Measurements from ENCODE around the gene UBE4A. TPM values are rescaled to one million over a fixed set of nuclear protein-coding genes. Genes with fewer than 3 reads are reported as not detected.

Gene UBE4A
- total and polyA plus RNA-seq, 2 experiments from 2014 or later, result 11.8 to 42.2 TPM

DNA sequence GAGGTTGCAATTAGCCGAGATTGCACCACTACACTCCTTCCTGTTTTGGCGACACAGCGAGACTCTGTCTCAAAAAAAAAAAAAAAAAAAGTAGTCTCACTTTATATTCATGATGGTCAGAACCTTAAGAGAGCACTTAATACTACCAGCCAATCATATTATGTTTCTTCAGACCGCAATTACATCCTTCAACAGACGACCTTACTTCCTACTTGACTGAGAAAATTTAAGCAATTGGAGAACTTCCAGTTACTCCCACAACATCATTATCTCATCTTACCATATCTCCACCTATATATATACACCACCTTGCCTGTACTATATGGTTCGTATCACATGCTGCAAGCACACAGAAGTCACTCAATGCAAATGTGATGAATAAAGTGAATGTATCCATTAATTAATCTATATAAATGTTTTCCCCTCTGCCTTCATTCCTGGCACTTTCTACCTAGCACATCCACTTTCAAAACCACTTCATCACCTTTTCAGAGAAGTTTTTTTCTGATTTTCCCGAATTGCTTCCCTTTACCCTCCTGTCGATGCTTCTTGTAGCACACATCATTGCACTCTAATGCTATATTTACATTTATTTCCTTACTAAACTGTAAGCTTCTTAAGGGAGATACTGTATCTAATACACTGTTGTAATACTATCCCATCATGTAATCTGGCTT lies 55.8 kb downstream of the UBE4A start:
- no peak overlapping the region for H3K4me3 Mint-ChIP-seq
- Histone ChIP-seq H3K27me3 (ENCODE audit: insufficient read depth) (no peaks in the 10 kb centered on the region), H3K9me2 (ENCODE audit: insufficient read depth) (no peaks in the 10 kb centered on the region), H3K4me2 (peak overlapping the region; percentile 59), H4K20me1 (replicated peaks; ENCODE audit: insufficient read depth) (no peaks in the 10 kb centered on the region; the same call in 1 of the 2 replicates), H3K27ac (ENCODE audit: low read depth) (peak overlapping the region; percentile 88), H3K79me2 (replicated peaks; ENCODE audit: insufficient read depth) (no peaks in the 10 kb centered on the region), H3K4me3 (0 out of 2 replicates have a peak overlapping the region, but pooled peaks have one; percentile 8), H2AFZ (no peak overlapping the region), H3K4me1 (ENCODE audit: insufficient read depth) (peaks cover 12% of the 10 kb centered on the region), H3F3A (replicated peaks; ENCODE audit: low read depth) (peaks cover 5% of the 10 kb centered on the region; the same call in 1 of the 2 replicates), H3K36me3 (ENCODE audit: insufficient read depth) (no peaks in the 10 kb centered on the region)
- no peak overlapping the region for H3K27ac Mint-ChIP-seq
- 0 out of 3 replicates have a peak, but pooled peaks cover 4% of the 10 kb centered on the region for H3K36me3 Mint-ChIP-seq (ENCODE audit: low read depth)
- peaks cover 2% of the 10 kb centered on the region for H3K27me3 Mint-ChIP-seq (ENCODE audit: insufficient read depth, low read depth, poor library complexity)
- ATAC-seq, result no peak
- no peaks in the 10 kb centered on the region for H3K9me3 Mint-ChIP-seq
- TF ChIP-seq STAT1 (IDR thresholded peaks at IDR 0.05; ENCODE audit: unreplicated experiment) (no peak), NANOG (IDR thresholded peaks at IDR 0.05; ENCODE audit: borderline replicate concordance) (no peak), ZNF114 (CRISPR knock-in tag; IDR thresholded peaks at IDR 0.05) (no peak)
- TF ChIP-seq, protein P1, sequence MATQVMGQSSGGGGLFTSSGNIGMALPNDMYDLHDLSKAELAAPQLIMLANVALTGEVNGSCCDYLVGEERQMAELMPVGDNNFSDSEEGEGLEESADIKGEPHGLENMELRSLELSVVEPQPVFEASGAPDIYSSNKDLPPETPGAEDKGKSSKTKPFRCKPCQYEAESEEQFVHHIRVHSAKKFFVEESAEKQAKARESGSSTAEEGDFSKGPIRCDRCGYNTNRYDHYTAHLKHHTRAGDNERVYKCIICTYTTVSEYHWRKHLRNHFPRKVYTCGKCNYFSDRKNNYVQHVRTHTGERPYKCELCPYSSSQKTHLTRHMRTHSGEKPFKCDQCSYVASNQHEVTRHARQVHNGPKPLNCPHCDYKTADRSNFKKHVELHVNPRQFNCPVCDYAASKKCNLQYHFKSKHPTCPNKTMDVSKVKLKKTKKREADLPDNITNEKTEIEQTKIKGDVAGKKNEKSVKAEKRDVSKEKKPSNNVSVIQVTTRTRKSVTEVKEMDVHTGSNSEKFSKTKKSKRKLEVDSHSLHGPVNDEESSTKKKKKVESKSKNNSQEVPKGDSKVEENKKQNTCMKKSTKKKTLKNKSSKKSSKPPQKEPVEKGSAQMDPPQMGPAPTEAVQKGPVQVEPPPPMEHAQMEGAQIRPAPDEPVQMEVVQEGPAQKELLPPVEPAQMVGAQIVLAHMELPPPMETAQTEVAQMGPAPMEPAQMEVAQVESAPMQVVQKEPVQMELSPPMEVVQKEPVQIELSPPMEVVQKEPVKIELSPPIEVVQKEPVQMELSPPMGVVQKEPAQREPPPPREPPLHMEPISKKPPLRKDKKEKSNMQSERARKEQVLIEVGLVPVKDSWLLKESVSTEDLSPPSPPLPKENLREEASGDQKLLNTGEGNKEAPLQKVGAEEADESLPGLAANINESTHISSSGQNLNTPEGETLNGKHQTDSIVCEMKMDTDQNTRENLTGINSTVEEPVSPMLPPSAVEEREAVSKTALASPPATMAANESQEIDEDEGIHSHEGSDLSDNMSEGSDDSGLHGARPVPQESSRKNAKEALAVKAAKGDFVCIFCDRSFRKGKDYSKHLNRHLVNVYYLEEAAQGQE (IDR thresholded peaks at IDR 0.05; ENCODE audit: unreplicated experiment), result no peak
- no peak for DNase-seq (ENCODE audit: low spot score)
- peaks cover 10% of the 10 kb centered on the region for H3K4me1 Mint-ChIP-seq

DNA sequence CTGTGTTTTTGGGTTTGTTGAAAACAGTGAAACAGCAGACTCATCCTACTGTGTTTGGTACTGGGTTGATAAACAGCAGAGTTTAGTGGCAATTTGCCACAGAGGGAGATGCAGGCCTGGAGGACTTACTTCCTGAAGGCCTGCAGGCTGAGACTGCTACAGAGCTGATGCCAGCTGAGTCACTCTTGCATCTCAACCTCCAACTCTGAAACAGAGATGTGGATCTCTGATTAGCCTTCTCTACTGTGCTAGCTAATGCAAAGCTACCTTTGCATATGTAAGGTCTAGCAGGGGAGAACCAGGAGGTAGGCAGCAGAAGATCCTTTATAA lies 56.3 kb downstream of the UBE4A start:
- Histone ChIP-seq H3K9me2 (ENCODE audit: insufficient read depth) (no peaks in the 10 kb centered on the region), H3K4me3 (0 out of 2 replicates have a peak overlapping the region, but pooled peaks have one; percentile 8), H2AFZ (no peak overlapping the region), H3K27ac (ENCODE audit: low read depth) (peak overlapping the region; percentile 88), H3K79me2 (replicated peaks; ENCODE audit: insufficient read depth) (no peaks in the 10 kb centered on the region), H4K20me1 (replicated peaks; ENCODE audit: insufficient read depth) (no peaks in the 10 kb centered on the region; the same call in 1 of the 2 replicates), H3K4me1 (ENCODE audit: insufficient read depth) (peaks cover 12% of the 10 kb centered on the region), H3F3A (replicated peaks; ENCODE audit: low read depth) (peaks cover 5% of the 10 kb centered on the region; the same call in 1 of the 2 replicates), H3K4me2 (peak overlapping the region; percentile 59), H3K27me3 (ENCODE audit: insufficient read depth) (no peaks in the 10 kb centered on the region), H3K36me3 (ENCODE audit: insufficient read depth) (no peaks in the 10 kb centered on the region)
- H3K4me1 Mint-ChIP-seq, result peaks cover 10% of the 10 kb centered on the region
- peaks cover 2% of the 10 kb centered on the region for H3K27me3 Mint-ChIP-seq (ENCODE audit: insufficient read depth, low read depth, poor library complexity)
- H3K36me3 Mint-ChIP-seq (ENCODE audit: low read depth), result no peaks in the 10 kb centered on the region
- no peak overlapping the region for H3K27ac Mint-ChIP-seq
- ATAC-seq (peak; percentile 96), DNase-seq (ENCODE audit: low spot score) (peak; percentile 76)
- H3K4me3 Mint-ChIP-seq, result no peak overlapping the region
- H3K9me3 Mint-ChIP-seq, result no peaks in the 10 kb centered on the region
- TF ChIP-seq NANOG (IDR thresholded peaks at IDR 0.05; ENCODE audit: borderline replicate concordance), result no peak
- TF ChIP-seq ZNF114 (CRISPR knock-in tag; IDR thresholded peaks at IDR 0.05), result no peak
- TF ChIP-seq EZH2 (IDR thresholded peaks at IDR 0.05; ENCODE audit: low read depth, unreplicated experiment), result no peak
- TF ChIP-seq POLR2AphosphoS5 (IDR thresholded peaks at IDR 0.05; ENCODE audit: low read depth), result no peak
- no peak for TF ChIP-seq CREB1 (CRISPR knock-in tag; IDR thresholded peaks at IDR 0.05; ENCODE audit: low read depth)
- no peak for TF ChIP-seq ZNF331 (CRISPR knock-in tag; IDR thresholded peaks at IDR 0.05; ENCODE audit: low read depth)
- TF ChIP-seq EZH2phosphoT487 (IDR thresholded peaks at IDR 0.05; ENCODE audit: unreplicated experiment), result no peak
- TF ChIP-seq, protein P2, sequence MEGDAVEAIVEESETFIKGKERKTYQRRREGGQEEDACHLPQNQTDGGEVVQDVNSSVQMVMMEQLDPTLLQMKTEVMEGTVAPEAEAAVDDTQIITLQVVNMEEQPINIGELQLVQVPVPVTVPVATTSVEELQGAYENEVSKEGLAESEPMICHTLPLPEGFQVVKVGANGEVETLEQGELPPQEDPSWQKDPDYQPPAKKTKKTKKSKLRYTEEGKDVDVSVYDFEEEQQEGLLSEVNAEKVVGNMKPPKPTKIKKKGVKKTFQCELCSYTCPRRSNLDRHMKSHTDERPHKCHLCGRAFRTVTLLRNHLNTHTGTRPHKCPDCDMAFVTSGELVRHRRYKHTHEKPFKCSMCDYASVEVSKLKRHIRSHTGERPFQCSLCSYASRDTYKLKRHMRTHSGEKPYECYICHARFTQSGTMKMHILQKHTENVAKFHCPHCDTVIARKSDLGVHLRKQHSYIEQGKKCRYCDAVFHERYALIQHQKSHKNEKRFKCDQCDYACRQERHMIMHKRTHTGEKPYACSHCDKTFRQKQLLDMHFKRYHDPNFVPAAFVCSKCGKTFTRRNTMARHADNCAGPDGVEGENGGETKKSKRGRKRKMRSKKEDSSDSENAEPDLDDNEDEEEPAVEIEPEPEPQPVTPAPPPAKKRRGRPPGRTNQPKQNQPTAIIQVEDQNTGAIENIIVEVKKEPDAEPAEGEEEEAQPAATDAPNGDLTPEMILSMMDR (conservative IDR thresholded peaks at IDR 0.05; ENCODE audit: low read depth in 2 of 2), result no peak
